Measurements from ENCODE around the gene OSTN.
"Not testable (repeated sequence)": the region's sequence is repeated elsewhere in the genome, so short reads cannot be mapped to it uniquely, and the experiment has no call there.

The OSTN gene
- total RNA-seq = 0 to 0.10 (median 0) reads per million in 18 experiments

DNA sequence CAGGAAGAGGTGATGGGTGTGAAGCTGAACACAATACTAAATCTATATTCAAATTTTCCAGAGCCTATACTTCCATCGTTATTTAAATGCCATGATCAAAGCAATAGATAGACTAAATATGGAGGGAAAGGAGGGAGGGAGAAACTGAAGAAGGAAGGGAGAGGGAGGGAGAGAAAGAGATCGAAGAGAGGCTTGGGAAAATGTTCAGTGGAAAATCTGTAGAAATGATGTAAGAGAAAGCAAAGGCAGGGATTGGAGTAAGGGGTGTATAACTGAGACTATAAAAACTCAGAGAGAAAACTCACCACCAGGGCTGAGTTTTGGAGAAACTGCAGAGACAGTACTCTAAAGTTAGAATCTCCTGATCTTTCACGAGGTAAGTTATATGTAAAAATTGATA lies at the start of gene OSTN:
Gene OSTN (plus strand): TSS at position 310 of the 400 bp plus-strand sequence. CDS start 13,292 bp downstream, outside the sequence.
- no peak for DNase-seq

DNA sequence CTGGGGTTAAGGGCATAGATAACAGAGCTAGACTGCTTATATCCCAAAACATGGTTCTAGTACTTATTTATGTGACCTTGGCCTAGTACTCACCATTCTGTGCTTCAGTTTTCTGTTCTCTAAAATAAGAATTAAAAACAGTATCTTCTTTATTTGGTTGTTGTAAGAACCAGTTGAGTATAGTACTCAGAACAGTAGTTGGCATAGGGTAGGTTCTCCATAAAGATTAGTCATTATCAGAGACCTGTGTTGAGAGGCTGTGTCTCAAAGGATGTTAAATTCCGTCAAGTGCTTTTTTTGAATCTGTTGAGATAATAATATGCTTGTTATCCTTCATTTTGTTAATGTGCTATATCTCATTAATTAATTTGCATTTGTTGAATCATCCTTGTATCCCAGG lies 47.4 kb upstream of the OSTN start:
- DNase-seq = no peak

- no peak for DNase-seq
Observed at GRCh38 chr3:191154827-191155226, 44.2 kb upstream of the OSTN start.

- no peak for DNase-seq
Observed at GRCh38 chr3:191158247-191158646, 40.8 kb upstream of the OSTN start.

- no peak for DNase-seq
Observed at GRCh38 chr3:191158815-191159214, 40.2 kb upstream of the OSTN start.

DNA sequence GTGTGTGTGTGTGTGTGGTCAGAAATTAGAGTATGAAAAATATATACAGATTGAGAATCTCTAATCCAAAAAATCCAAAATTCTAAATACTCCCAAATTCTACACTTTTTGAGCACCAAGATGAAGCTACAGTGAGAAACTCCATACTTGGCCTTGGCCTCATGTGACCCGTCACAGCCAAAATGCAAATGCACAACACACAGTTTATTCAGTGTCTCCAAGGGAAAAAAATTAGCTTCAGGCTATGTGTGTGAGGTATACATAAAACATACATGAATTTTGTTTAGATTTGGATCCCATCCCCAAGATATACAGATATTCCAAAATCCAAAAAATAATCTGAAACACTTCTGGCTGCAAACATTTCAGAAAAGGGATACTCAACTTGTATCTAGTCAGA lies 33.2 kb upstream of the OSTN start:
- no peak for DNase-seq

- DNase-seq = no peak
Observed at GRCh38 chr3:191166368-191166767, 32.7 kb upstream of the OSTN start.

DNA sequence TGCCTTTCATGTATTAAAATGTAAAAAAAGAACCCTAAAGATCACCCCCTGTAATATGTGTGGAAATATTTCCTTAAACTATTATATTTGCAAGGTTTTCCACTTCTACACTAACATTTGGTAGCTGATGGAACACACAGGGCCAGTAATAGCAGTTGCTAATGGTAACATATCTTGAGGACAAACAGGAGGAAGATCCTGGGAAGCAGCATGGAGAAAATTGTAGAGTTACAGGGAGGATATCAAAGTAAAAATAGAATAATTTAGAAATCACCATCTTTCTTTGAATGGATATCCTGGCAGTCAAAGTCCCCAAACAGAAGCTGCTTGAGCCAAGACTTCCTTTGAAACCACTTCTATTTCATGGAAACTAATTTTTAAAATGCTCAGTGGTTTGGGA lies 29.5 kb upstream of the OSTN start:
- DNase-seq = no peak

- DNase-seq = no peak
Observed at GRCh38 chr3:191170097-191170496, 28.9 kb upstream of the OSTN start.

GRCh38 chr3:191175102-191175501 lies 23.9 kb upstream of the OSTN start:
- no peak for DNase-seq

GRCh38 chr3:191176038-191176785 lies 22.8 kb upstream of the OSTN start:
- no peak for DNase-seq

DNA sequence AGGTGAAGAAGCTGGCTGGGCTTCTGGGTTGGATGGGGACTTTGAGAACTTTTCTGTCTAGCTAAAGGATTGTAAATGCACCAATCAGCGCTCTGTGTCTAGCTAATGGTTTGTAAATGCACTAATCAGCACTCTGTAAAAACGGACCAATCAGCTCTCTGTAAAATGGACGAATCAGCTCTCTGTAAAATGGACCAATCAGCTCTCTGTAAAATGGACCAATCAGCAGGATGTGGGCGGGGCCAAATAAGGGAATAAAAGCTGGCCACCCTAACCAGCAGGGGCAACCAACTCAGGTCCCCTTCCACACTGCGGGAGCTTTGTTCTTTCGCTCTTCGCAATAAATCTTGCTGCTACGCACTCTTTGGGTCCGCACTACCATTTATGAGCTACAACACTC lies 13.7 kb upstream of the OSTN start:
- DNase-seq = not testable (repeated sequence)

DNA sequence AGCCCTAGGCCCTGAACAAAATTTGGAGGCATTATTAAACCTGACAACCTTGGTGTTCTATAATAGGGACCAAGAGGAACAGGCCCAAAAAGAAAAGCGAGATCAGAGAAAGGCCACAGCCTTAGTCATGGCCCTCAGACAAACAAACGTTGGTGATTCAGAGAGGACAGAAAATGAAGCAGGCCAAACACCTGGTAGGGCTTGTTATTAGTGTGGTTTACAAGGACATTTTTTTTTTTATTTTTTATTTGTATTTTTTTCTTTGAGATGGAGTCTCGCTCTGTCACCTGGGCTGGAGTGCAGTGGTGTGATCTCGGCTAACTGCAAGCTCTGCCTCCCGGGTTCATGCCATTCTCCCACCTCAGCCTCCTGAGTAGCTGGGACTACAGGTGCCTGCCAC lies 10.8 kb upstream of the OSTN start:
- DNase-seq = not testable (repeated sequence)

- not testable (repeated sequence) for DNase-seq
Observed at GRCh38 chr3:191192270-191192669, 6.8 kb upstream of the OSTN start.

DNA sequence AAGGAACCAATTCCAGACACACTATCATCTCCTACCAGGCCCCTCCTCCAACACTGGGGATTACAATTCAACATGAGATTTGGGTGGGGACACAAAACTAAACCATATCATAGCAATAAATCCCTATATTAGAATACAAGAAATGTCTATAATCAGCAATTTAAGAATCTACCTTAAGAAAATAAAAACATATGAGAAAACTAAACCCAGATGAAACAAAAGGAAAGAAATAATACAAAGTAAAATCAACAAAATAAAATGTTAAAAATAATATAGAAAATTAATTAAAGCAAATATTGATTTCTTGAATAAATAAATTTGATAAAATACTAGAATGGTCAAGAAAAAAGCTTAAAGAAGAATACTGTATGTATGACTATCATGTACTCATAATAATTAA lies 6.1 kb upstream of the OSTN start:
- no peak for DNase-seq

- DNase-seq = no peak
Observed at GRCh38 chr3:191197761-191198306, 1.2 kb upstream of the OSTN start.

- no peak for DNase-seq
Observed at GRCh38 chr3:191198480-191198879, 561 bp upstream of the OSTN start.

DNA sequence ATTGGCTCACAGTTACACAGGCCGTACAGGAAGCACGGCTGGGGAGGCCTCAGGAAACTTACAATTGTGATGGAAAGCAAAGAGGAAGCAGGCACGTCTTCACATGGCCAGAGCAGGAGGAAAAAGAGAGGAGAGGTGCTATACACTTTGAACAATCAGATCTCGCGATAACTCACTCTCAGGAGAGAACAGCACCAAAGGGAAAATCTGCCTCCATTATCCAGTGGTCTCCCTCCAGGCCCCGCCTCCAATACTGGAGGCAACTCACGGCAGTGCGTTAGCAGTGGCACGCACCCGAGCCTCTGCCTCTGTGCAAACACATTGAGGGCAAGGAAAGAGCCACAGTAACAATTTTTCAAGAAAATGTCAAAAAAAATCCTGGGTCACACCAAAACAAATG lies 11.0 kb downstream of the OSTN start:
- no peak for DNase-seq

DNA sequence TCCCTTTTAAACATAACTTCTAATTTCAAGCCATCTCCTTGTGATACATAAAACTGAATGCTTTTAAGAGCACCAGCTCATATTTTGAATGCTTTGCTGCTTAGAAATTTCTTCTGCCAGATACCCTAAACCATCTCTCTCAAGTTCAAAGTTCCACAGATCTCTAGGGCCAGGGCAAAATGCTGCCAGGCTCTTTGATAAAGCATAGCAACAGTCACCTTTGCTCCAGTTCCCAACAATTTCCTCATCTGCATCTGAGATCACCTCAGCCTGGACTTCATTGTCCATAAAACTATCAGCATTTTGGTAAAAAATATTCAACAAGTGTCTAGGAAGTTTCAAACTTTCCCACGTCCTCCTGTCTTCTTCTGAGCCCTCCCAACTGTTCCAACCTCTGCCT lies 17.5 kb downstream of the OSTN start:
- DNase-seq = no peak

DNA sequence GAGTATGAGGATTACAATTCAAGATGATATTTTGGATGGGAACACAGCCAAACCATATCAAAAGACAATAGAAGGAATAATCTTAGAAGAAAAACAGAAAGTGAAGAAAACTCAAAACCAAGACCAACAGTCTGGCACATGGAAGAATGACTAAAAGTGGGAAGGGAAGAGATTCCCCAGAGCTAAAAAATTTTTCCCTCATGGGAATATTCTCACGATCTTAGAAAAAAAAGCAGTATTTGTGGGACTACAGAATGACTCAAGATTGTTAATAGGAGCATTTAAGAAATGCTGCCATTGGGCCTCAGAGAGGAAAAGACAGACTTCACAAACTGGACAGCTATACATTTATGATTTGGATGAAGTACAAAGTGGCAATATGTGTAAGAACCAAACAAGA lies 18.3 kb downstream of the OSTN start:
- DNase-seq = no peak

- DNase-seq = no peak
Observed at GRCh38 chr3:191220908-191221307, 21.9 kb downstream of the OSTN start.

DNA sequence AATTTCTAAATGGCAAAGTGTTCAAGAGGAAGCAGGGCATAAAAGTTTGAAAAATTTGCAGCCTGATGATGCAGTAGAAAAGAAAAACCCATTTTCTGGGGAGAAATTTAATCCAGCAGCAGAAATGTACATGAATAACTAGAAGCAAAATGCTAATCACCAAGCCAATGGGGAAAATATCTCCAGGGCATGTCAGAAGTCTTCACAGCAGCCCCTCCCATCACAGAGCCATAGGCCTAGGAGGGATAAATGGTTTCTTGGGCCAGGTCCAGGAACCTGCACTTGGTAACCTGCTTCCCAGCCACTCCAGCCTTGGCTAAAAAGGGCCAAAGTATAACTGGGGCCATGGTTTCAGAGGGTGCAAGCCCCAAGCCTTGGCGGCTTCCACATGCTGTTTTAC lies 22.6 kb downstream of the OSTN start:
- no peak for DNase-seq

GRCh38 chr3:191227541-191227940 lies 28.5 kb downstream of the OSTN start:
- DNase-seq = no peak

GRCh38 chr3:191234216-191234615 lies 35.2 kb downstream of the OSTN start:
- DNase-seq = no peak

Data from inflammatory macrophage (primary cell).